Activated naive CD4-positive, alpha-beta T cell treated with anti-CD3 and anti-CD28 coated beads, Interleukin-2, amount 10 ng/mL, durations not matched to agents 7 days and 5 days (primary cell): ENCODE measurements around the gene TARS3.
"Not testable (repeated sequence)": the region's sequence is repeated elsewhere in the genome, so short reads cannot be mapped to it uniquely, and the experiment has no call there.

ENCODE experiments used
- CTCF ChIA-PET: fragments of 350-600 bp; sonication (Branson Sonifier 250); formaldehyde crosslinking; loops from one replicate; lab custom pipeline; 2021; ENCODE audit warnings: antibody characterized with exemption; lab: Charles Lee
- DNase-seq: peaks from one replicate; pipeline ENCODE4 v3.0.0-alpha.2; 2020
- H3K27ac Mint-ChIP-seq: one replicate; pipeline ENCODE4 v1.8.0; 2021; ENCODE audit warnings: mild to moderate bottlenecking, moderate library complexity, mixed read lengths
- H3K27me3 Mint-ChIP-seq: one replicate; pipeline ENCODE4 v1.8.0; 2021; ENCODE audit warnings: mild to moderate bottlenecking, mixed read lengths
- H3K36me3 Mint-ChIP-seq: one replicate; pipeline ENCODE4 v1.8.0; 2021; ENCODE audit warnings: mixed read lengths
- H3K4me1 Mint-ChIP-seq: one replicate; pipeline ENCODE4 v1.8.0; 2021; ENCODE audit warnings: mixed read lengths
- H3K4me3 Mint-ChIP-seq: one replicate; pipeline ENCODE4 v1.8.0; 2021; ENCODE audit warnings: mild to moderate bottlenecking, moderate library complexity, mixed read lengths
- H3K9me3 Mint-ChIP-seq: one replicate; pipeline ENCODE4 v1.8.0; 2021; ENCODE audit warnings: mixed read lengths

Gene TARS3

DNA sequence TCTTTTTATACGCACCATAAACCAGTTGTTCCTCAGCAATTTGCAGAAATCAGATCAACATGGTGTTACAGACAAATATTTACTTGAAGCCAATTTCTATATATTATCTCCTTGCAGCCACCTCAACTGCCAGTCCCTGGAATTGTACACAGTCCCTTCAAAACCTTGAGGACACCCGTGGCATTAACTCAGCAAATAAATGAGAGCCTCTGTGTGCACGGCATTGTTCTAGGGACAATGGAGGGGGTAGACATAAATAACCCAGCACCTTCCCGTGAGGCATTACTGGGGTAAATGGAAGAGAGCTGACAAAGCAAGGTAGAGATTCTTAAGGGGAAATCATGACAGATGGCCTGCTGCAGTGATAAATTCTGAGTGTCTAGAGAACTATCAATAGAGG lies 84.6 kb downstream of the TARS3 start:
- H3K36me3 Mint-ChIP-seq: peaks cover 40% of the 10 kb centered on the region
- H3K27ac Mint-ChIP-seq: peak overlapping the region; percentile 79
- no peak for DNase-seq
- H3K4me1 Mint-ChIP-seq: peaks cover 28% of the 10 kb centered on the region
- H3K9me3 Mint-ChIP-seq: no peaks in the 10 kb centered on the region
- H3K4me3 Mint-ChIP-seq: no peak overlapping the region
- CTCF ChIA-PET: interaction anchor here (0.9 to 4.6 kb wide), 9 partner anchors 15 to 351 kb away, joined by 3 to 31 read pairs (median 6); no protein-coding TSS in a partner anchor
- H3K27me3 Mint-ChIP-seq: no peaks in the 10 kb centered on the region

DNA sequence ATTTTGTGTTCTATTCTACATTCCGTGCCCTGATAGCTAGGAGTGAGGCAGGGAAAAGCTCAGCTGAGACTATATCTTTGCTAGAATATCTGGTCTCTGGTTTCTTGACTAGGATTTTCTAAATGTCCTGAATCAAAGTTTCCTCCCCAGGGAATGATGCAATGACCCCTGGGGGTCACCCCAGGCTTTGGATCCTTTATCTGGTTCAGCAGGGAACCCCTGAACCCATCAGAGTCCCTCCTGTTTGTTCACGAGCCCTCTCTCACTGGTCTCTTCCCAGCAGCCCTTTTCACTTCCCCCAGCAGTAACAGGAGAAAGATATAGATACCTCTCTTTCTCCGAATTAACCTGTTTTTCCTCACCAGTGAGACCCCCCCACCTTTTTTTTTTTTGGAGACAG lies 86.4 kb downstream of the TARS3 start:
- DNase-seq: no peak
- H3K27ac Mint-ChIP-seq: no peak overlapping the region
- H3K9me3 Mint-ChIP-seq: no peaks in the 10 kb centered on the region
- H3K27me3 Mint-ChIP-seq: no peaks in the 10 kb centered on the region
- H3K36me3 Mint-ChIP-seq: peaks cover 33% of the 10 kb centered on the region
- H3K4me1 Mint-ChIP-seq: peaks cover 25% of the 10 kb centered on the region
- CTCF ChIA-PET: no interaction called here
- no peak overlapping the region for H3K4me3 Mint-ChIP-seq

DNA sequence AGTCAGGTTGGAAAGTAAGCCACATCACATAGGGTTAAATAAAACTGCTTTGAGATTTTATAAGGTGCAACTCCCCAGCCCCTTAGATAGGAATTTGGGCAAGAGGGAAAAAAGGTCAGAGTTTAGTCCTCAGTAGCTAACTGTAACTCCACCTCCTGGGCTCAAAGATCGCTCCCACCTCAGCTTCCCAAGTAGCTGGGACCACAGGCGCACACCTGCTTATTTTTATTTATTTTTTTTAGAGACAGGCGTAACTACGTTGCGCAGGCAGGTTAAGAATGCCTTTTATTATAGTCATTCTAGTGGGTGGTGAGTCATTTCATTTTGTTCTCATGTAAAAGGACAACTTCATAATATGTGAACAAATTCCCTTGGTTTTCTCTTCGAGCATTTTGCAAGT lies 86.8 kb downstream of the TARS3 start:
- CTCF ChIA-PET: interaction anchor here (0.7 to 0.9 kb wide), 2 partner anchors 15 to 336 kb away, joined by 3 read pairs; no protein-coding TSS in a partner anchor
- no peak for DNase-seq
- peaks cover 21% of the 10 kb centered on the region for H3K4me1 Mint-ChIP-seq
- H3K27me3 Mint-ChIP-seq: no peaks in the 10 kb centered on the region
- no peaks in the 10 kb centered on the region for H3K9me3 Mint-ChIP-seq
- H3K36me3 Mint-ChIP-seq: peaks cover 34% of the 10 kb centered on the region
- H3K27ac Mint-ChIP-seq: no peak overlapping the region
- no peak overlapping the region for H3K4me3 Mint-ChIP-seq

DNA sequence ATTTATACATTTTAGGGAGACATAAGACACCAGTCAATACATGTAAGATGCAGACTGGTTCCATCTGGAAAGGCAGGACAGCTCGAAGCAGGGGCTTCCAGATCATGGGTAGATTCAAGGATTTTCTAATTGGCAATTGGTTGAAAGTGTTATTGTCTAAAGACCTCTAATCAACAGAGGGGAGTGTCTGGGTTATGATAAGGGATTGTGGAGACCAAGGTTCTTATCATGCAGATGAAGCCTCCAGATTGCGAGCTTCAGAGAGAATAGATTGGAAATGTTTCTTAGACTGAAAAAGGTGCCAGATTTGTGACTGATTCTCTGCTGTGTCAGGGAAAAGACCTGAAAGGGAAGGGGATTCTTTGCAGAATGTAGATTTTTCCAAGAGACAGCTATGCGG lies 87.2 kb downstream of the TARS3 start:
- Mint-ChIP-seq H3K4me3 (no peak overlapping the region), H3K27me3 (no peaks in the 10 kb centered on the region), H3K4me1 (peaks cover 16% of the 10 kb centered on the region), H3K27ac (no peak overlapping the region), H3K36me3 (peaks cover 30% of the 10 kb centered on the region), H3K9me3 (no peaks in the 10 kb centered on the region)
- DNase-seq: no peak
- CTCF ChIA-PET: interaction anchor here (0.7 to 0.9 kb wide), 2 partner anchors 14 to 335 kb away, joined by 3 read pairs; no protein-coding TSS in a partner anchor

DNA sequence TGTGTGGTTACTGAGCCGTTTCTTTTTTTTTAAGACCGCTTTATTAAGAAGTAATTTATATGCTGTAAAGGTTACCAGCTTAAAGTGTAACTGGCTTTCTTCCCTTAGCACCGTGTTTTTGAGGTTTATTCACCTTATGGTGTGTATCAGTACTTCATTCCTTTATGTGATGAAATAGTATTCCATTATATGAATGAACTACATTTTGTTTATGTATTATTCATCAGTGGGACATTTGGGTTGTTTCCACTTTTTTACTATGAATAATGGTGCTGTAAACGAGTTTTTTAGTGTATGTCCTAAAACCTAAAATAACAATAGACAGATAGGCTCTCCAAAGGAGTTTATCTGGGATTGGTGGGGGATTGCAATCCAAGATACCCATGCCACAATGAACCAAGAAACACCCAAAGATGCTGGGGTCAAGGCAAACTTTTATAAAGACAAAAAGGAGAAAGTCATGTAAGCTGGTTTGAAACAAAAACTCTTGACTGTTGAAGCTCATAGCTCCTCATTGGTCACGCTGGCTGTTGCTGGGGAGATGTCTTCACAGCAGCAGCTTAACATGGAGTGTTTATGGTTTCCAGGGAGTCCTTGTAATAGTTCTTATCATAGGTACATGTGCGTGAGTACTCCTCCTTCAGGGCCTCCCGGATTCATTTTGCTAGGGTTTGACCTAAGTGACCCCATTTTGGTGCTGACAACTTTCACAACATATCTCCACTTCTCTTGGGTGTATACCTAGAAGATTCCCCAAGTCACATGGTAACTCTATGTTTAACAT lies 88.1 kb downstream of the TARS3 start:
- CTCF ChIA-PET: interaction anchor here (0.6 to 0.9 kb wide), 2 partner anchors 13 to 728 kb away, joined by 3 read pairs; no protein-coding TSS in a partner anchor
- Mint-ChIP-seq H3K9me3 (no peaks in the 10 kb centered on the region), H3K27ac (no peak overlapping the region), H3K4me1 (peaks cover 7% of the 10 kb centered on the region), H3K27me3 (no peaks in the 10 kb centered on the region), H3K4me3 (no peak overlapping the region), H3K36me3 (peaks cover 26% of the 10 kb centered on the region)
- no peak for DNase-seq

DNA sequence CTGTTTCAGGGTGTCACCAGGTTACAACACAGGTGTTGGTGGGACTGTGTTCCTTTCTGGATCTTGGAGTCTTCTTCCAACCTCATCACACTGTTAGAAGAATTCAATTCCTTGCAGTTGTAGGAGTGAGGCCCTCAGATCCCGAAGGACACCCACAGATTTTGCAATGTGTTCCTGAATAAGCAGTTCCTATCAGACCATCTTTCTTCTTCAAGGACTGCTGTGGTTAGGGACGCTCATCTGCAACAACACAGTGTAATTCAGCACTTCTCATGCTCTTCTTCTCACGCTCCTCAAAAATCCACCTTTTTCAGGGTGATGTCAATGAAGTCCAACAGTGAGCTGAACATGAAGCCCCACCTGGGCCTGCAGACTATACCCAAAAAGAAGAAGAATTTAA lies 90.9 kb downstream of the TARS3 start:
- CTCF ChIA-PET: no interaction called here
- Mint-ChIP-seq H3K9me3 (no peaks in the 10 kb centered on the region), H3K27me3 (no peaks in the 10 kb centered on the region), H3K27ac (no peak overlapping the region), H3K4me3 (no peak overlapping the region), H3K36me3 (peaks cover 8% of the 10 kb centered on the region), H3K4me1 (no peaks in the 10 kb centered on the region)
- no peak for DNase-seq

DNA sequence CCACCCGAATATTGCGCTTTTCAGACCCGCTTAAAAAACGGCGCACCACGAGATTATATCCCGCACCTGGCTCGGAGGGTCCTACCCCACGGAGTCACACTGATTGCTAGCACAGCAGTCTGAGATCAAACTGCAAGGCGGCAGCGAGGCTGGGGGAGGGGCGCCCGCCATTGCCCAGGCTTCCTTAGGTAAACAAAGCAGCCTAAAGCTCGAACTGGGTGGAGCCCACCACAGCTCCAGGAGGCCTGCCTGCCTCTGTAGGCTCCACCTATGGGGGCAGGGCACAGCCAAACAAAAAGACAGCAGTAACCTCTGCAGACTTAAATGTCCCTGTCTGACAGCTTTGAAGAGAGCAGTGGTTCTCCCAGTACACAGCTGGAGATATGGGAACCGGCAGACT lies 97.5 kb downstream of the TARS3 start:
- H3K27ac Mint-ChIP-seq, DNase-seq, H3K9me3 Mint-ChIP-seq, H3K4me3 Mint-ChIP-seq, CTCF ChIA-PET, H3K27me3 Mint-ChIP-seq: not testable (repeated sequence)
- H3K4me1 Mint-ChIP-seq: peaks cover 24% of the 10 kb centered on the region
- H3K36me3 Mint-ChIP-seq: peaks cover 25% of the 10 kb centered on the region

DNA sequence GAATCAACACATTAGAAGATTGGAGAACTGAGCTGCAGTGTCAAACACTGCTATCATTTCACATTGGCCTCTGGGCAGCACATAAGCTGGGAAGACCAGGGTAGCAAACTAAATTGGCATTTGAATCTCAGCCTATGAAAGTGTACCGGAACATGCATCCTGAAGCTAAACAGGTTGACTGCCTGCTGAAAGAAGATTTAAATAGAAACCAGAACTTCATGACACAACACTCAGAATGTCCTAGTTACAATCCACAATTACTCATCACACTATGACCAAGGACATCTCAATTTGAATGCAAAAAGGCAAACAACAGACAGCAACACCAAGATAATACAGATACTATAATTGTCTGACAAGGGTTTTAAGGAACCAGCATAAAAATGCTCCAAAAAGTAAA lies 98.3 kb downstream of the TARS3 start:
- Mint-ChIP-seq H3K4me3 (no peak overlapping the region), H3K36me3 (peaks cover 26% of the 10 kb centered on the region), H3K4me1 (peaks cover 27% of the 10 kb centered on the region), H3K27ac (no peak overlapping the region), H3K27me3 (no peaks in the 10 kb centered on the region), H3K9me3 (peaks cover 9% of the 10 kb centered on the region)
- no peak for DNase-seq
- CTCF ChIA-PET: no interaction called here

DNA sequence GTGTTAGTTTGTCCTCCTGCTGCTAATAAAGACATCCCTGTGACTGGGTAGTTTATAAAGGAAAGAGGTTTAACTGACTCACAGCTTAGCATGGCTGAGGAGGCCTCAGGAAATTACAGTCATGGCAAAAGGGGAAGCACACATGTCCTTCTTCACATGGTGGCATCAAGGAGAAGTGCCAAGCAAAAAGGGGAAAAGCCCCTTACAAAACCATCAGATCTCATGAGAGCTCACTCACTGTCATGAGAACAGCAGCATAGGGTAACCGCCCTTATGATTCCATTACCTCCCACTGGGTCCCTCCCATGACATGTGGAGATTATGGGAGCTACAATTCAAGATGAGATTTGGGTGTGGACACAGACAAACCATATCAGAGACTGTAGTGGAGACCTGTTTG lies 99.1 kb downstream of the TARS3 start:
- Mint-ChIP-seq H3K36me3 (peaks cover 27% of the 10 kb centered on the region), H3K4me3 (no peak overlapping the region), H3K9me3 (peaks cover 9% of the 10 kb centered on the region), H3K27ac (no peak overlapping the region), H3K4me1 (peaks cover 30% of the 10 kb centered on the region), H3K27me3 (no peaks in the 10 kb centered on the region)
- no peak for DNase-seq
- CTCF ChIA-PET: interaction anchor here (1.3 kb wide), 1 partner anchor 18 kb away, joined by 3 read pairs; no protein-coding TSS in a partner anchor

DNA sequence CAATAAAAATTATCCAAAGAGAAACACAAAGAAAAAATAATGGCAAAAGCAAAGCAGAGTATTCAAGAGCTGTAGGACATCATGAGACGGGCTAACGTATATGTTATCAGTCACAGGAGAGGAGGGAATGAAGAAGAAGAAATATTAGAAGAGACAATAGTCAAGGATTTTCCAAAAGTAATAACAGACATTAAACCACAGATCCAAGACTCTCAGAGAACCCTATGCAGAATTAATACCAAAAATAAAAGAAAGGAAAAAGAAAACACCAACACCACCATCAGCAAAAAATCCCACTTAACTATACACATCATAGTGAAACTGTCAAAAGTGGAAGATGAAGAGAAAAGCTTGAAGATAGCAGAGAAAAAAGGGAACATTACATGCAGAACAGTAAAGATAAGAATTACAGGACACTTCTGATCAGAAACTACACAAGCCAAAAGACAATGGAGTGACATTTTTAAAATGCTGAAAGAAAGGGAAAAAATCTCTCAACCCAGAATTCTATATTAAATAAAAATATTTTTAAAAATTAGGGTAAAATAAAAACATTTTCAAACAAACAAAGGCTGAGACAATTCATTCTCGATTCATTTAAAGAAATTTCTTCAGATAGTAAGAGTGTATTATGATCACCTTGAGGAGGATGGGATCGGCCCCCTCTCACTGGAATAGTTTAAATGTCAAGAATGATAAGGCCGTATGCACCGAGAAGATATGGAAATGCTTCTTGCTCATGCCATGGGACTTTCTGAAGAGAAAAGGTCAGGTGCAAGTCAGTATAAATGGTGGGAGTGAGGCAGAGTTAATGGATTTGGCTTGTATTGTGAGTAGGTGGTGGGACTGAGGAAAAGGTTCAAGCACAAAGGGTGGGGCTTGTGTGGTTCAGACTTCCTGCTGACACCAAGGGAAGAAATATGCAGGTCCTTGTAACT lies 100.6 kb downstream of the TARS3 start:
- CTCF ChIA-PET: interaction anchor here (0.6 to 0.9 kb wide), 2 partner anchors 13 to 335 kb away, joined by 3 read pairs; no protein-coding TSS in a partner anchor
- H3K27me3 Mint-ChIP-seq: no peaks in the 10 kb centered on the region
- H3K36me3 Mint-ChIP-seq: peaks cover 27% of the 10 kb centered on the region
- H3K4me1 Mint-ChIP-seq: peaks cover 31% of the 10 kb centered on the region
- no peak for DNase-seq
- no peak overlapping the region for H3K27ac Mint-ChIP-seq
- no peak overlapping the region for H3K4me3 Mint-ChIP-seq
- H3K9me3 Mint-ChIP-seq: peaks cover 9% of the 10 kb centered on the region

DNA sequence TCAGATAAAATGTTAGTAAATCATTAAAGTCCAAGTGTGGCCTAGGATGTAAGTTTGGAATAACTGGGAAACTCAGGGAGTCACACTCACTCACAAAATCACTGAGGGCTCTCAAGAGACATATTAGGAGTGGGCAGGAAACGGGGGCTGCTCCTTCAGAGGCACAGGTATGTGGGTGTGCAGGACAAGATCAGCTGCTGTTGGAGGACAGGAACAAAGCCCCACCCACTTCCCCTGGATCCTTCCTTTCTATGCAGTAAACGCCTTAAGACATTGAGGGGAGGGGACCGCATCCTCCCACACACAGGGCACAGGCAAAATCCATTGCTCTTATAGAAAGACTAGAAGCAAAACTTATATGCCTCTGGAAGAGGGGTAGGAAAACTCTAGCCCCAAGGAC lies 102.3 kb downstream of the TARS3 start:
- Mint-ChIP-seq H3K4me1 (peaks cover 31% of the 10 kb centered on the region), H3K27ac (no peak overlapping the region), H3K27me3 (no peaks in the 10 kb centered on the region), H3K9me3 (peaks cover 9% of the 10 kb centered on the region), H3K4me3 (no peak overlapping the region), H3K36me3 (peaks cover 27% of the 10 kb centered on the region)
- CTCF ChIA-PET: interaction anchor here (2.0 kb wide), 1 partner anchor 18 kb away, joined by 4 read pairs; no protein-coding TSS in a partner anchor
- no peak for DNase-seq

DNA sequence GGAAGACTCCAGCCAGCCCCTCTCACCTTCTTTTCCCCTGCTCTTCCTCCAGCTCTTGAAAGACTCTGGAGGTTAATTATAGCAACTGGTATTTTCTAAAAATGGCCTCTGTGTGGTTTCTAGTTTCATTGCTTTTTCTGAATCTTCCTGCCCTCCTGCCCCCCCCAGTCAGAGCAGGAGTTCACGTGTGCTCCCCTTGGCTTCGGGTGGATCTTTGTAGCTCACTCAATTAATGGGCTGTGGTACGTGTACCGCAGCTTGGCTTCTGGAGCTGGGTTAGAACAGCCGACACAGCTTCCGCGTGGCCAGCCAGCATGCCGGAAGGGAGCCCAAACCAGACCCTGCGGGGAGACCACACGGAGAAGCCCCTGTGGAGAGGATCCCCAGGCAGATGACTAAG lies 103.6 kb downstream of the TARS3 start:
- DNase-seq: no peak
- H3K27ac Mint-ChIP-seq: no peak overlapping the region
- H3K9me3 Mint-ChIP-seq: peaks cover 9% of the 10 kb centered on the region
- CTCF ChIA-PET: interaction anchor here (0.7 to 2.0 kb wide), 2 partner anchors 19 to 21 kb away, joined by 3 to 4 read pairs; no protein-coding TSS in a partner anchor
- H3K4me1 Mint-ChIP-seq: peaks cover 28% of the 10 kb centered on the region
- H3K27me3 Mint-ChIP-seq: no peaks in the 10 kb centered on the region
- H3K36me3 Mint-ChIP-seq: peaks cover 22% of the 10 kb centered on the region
- H3K4me3 Mint-ChIP-seq: no peak overlapping the region

DNA sequence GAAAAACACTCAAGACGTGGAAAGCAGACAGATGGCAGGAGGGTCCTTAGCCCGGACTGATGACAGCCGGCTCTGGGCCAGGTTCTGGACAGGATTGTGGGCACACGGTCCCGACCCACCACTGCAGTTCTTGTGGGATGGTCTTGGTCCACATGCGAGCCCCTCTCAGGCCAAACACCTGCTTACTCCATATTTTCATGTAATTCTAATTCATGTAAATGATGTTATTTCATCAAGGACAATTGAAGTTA lies 104.7 kb downstream of the TARS3 start:
- Mint-ChIP-seq H3K27me3 (no peaks in the 10 kb centered on the region), H3K4me3 (no peak overlapping the region), H3K27ac (no peak overlapping the region), H3K9me3 (peaks cover 9% of the 10 kb centered on the region), H3K4me1 (peaks cover 28% of the 10 kb centered on the region), H3K36me3 (peaks cover 17% of the 10 kb centered on the region)
- CTCF ChIA-PET: no interaction called here
- DNase-seq: no peak

DNA sequence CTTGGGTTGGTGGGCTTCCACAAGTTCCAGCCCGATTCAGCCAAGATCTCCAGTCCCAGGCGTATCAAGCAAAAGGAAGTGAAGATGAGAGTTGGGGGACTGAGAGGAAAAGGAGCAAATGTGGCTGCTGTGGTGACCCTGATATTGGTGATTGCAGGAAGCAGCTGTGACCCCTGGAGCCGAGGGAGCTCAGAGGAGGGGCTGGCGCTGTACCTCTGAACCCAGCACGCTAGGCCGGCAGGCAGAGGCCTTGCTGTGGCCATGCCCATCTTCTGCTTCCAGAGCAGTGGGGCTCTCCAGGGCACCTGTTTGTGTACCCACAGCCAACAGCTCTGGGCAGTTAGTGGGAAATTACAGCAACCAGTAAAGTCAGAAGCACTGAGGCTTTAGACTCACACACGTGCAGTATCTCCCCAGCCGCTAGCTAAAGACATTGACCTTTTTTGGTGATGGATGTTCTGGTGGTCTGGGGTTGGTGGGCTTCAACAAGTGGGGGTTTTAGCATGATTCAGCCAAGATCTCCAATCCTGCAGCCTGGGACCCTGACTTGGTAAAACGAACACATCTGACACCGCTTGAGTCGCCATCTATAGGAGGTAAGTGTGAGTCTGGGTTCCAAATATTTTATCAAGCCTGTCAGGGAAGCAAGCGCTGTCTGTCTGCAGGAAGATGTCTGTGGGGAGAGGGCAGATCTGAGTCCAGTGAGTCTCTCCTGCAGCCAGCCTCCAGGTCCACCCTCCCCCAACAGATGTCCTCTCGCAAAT lies 105.2 kb downstream of the TARS3 start:
- DNase-seq: no peak
- Mint-ChIP-seq H3K9me3 (peaks cover 8% of the 10 kb centered on the region), H3K36me3 (peaks cover 13% of the 10 kb centered on the region), H3K4me3 (no peak overlapping the region), H3K27ac (no peak overlapping the region), H3K27me3 (no peaks in the 10 kb centered on the region), H3K4me1 (peaks cover 24% of the 10 kb centered on the region)
- CTCF ChIA-PET: interaction anchor here (0.7 kb wide), 1 partner anchor 70 kb away, joined by 3 read pairs; no protein-coding TSS in a partner anchor
